Superior temporal gyrus (tissue), 1 donor: Measurements from ENCODE around the gene EHBP1L1.
A peak's percentile ranks its signal among the peaks of the same experiment; 100 is the strongest.
"Not testable (repeated sequence)": the region's sequence is repeated elsewhere in the genome, so short reads cannot be mapped to it uniquely, and the experiment has no call there.

Experiments used
- DNase-seq: peaks from one replicate; pipeline ENCODE4 v3.0.0-alpha.2; 2016; ENCODE audit errors: extremely low spot score

EHBP1L1 gene

GRCh38 chr11:65634905-65635731 lies 59.3 kb downstream of the EHBP1L1 start:
- DNase-seq, result no peak

DNA sequence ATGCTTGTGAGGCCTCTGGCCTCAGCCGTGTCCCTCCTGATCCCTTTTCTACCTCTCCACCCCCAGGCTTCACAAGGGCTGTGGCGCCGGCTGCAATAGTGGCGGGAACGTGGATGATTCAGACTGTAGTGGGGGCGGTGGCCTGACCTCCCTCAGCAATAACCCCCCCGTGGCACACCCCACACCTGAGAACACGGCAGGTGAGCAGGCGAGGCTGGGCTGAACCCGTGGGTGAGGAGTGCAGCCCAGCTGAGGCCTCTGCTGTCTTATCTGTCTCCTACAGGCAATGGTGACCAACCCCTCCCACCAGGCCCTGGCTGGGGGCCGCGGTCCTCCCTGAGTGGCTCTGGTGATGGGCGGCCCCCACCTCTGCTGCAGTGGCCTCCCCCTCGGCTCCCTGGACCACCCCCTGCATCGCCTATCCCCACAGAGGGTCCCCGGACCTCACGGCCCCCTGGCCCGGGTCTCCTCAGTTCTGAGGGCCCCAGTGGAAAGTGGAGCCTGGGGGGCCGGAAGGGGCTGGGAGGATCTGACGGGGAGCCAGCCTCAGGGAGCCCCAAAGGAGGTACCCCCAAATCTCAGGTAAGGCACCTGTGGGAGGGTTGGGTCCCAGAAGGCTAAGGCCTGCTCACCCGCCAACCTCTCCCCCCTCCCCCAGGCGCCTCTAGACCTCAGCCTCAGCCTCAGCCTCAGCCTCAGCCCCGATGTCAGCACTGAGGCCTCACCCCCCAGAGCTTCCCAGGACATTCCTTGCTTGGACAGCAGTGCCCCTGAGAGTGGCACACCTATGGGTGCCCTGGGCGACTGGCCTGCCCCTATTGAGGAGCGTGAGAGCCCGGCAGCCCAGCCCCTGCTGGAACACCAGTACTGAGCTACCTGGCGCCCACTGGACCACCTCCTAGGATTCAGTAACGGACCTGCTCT lies 60.5 kb downstream of the EHBP1L1 start:
- no peak for DNase-seq

- DNase-seq, result no peak
Observed at GRCh38 chr11:65637032-65637557, 61.2 kb downstream of the EHBP1L1 start.

GRCh38 chr11:65637794-65638419 lies 62.1 kb downstream of the EHBP1L1 start, which contains the start of gene SIPA1:
TSS of gene SIPA1 (plus strand) at chr11:65638101. CDS start at chr11:65640922, 2,821 bp downstream.
- DNase-seq, result peak; percentile 63

DNA sequence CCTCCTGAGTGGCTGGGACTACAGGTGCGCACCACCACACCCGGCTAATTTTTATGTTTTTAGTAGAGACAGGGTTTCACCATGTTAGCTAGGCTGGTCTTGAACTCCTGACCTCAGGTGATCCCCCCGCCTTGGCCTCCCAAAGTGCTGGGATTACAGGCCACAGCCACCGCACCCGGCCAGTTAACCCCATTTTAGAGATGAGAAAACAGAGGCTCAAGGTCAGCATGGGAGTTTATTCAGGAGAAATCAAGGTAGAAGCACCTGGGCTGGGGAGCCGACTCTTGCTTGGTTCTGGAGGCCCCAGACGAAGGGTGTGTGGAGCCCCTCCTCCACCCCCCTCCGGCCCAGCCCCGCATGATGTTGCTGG lies 63.4 kb downstream of the EHBP1L1 start:
- DNase-seq, result not testable (repeated sequence)

DNA sequence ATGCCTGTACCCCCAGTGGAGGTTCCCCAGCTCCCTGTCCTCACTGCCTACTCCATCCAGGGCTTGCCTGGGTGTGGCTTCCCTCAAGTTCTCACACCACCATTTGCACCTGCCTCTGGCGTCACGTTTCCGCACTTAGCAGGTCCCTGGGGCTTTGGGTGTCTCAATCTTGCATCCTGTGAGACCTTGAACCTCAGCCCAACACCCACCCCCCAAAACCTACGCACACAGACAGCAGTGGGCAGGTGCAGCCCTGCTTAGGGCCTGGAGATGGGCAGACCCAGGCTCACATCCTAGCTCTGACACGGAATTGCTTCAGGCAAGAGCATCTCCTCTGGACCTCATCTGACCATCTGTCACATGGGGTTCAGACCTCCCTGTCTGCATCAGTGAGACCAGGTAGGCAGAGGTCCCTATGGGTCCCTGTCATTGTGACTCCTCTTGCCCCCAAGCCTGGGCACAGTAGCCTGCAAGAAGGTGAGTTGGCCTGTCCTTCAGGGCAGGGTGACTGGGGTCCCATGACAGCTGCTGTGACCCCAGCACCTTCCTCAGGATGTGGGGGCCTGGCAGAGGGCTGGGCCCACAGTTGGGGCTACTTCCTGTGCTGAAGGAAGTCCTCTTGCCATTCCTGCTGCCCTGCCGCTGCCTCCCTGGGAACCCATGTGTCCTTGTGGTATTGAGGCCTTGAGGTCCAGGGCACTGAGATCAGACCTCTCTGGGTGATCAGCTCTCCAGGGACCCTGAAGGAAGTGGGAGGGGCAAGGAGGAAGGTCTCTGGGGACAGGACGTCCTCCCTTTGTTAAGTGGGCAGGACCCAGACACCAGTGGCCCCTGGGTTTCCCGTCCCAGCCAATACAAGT lies 64.0 kb downstream of the EHBP1L1 start:
- no peak for DNase-seq

DNA sequence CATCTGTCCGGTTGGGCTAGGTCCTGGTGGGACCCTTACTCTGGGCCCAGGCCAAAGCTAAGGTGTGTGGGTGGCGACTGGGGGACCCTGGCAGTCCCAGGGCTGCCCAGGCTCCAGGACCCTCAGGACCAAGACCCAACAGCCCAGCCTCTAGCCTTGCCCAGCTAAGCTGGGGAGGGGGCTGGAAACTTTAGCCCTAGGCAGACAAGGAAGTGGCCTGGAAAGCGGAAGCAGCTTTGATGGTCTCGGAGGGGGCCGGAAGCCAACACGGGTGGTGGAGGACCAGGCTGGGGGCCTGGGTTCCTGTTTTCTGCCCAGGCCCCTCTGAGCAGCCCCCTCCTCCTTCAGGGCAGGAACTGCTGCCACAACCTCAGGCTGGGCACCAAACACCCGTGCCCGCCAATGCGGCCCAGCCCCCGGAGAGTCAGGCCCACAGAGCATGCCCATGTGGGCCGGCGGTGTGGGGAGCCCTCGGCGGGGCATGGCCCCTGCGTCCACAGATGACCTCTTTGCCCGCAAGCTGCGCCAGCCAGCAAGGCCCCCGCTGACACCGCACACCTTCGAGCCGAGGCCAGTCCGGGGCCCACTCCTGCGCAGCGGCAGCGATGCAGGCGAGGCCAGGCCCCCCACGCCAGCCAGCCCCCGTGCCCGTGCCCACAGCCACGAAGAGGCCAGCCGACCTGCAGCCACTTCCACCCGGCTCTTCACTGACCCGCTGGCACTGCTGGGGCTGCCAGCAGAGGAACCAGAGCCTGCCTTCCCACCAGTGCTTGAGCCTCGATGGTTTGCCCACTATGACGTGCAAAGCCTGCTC lies 64.8 kb downstream of the EHBP1L1 start:
- no peak for DNase-seq

- no peak for DNase-seq
Observed at GRCh38 chr11:65641297-65642013, 65.6 kb downstream of the EHBP1L1 start.
